Pulmonary artery endothelial cell (primary cell): ENCODE measurements around the gene SORL1. TPM values are rescaled to one million over a fixed set of nuclear protein-coding genes. Genes with fewer than 3 reads are reported as not detected.
"Not testable (repeated sequence)": the region's sequence is repeated elsewhere in the genome, so short reads cannot be mapped to it uniquely, and the experiment has no call there.

ENCODE experiments used
- DNase-seq: peaks from one replicate; pipeline ENCODE4 v3.0.0-alpha.2; 2011; ENCODE audit warnings: low read depth, low spot score
- total RNA-seq: library from RNA; depleted of rRNA; stranded (reverse); fragments of >200 nt; gene quantifications from 2 replicates; pipeline ENCODE4 v1.2.3, GENCODE V29; 2014

Gene SORL1
- total RNA-seq, 1 donor from 2014 or later: 0.26 TPM

DNA sequence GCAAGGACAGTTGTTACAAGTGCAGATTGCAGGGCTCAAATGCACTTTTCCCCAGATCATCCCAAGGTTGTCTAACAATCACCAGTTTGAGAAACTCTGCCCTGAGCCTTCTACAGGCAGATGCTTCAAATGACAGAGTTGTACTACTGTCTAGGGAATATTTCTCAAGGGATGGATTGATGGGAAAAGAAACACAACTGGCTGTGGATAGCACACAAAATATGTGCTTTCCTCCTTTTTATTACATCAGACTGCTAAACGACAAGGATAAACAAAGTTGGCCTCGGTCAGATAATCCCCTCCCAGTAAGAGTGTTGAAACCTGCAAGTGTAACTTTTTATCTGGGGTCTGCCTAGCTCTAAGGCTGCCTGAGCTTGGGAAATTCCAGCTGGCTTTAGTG lies 47.3 kb downstream of the SORL1 start:
- DNase-seq: no peak

- no peak for DNase-seq
These were observed 48.2 kb downstream of the SORL1 start for GRCh38 chr11:121500275-121500674.

DNA sequence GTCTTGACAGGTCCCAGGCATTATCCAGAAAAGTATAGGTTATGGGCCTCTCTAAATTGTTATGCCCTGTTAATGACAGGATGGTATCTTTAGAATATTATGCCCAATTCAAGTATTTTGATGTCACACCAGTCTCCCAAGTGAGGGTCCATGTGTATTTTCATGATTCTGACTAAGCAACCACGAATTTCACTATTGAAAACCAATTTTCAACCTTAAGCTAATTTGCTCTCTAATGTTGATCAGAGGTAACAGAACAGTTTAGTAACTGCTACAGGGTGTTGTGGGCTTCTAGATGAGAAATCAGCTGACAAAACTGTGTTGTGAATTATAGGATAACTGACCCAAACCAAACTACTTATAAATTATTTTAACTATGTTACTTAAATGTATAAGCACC lies 48.6 kb downstream of the SORL1 start:
- DNase-seq: no peak

DNA sequence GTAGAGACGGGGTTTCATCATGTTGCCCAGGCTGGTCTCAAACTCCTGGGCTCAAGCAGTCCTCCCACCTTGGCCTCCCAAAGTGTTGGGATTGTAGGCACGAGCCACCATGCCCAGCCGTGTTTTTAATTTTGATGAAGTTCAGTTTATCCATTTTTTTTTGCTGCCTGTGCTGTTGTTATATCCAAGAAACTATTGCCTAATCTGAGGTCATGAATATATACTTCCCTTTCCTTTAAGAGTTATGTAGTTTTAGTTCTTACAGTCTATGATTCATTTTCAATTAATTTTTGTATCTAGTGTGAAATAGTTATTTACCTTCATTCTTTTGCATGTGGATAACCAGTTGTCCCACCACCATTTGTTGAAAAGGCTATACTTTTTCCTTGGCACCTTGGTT lies 50.9 kb downstream of the SORL1 start:
- no peak for DNase-seq

DNA sequence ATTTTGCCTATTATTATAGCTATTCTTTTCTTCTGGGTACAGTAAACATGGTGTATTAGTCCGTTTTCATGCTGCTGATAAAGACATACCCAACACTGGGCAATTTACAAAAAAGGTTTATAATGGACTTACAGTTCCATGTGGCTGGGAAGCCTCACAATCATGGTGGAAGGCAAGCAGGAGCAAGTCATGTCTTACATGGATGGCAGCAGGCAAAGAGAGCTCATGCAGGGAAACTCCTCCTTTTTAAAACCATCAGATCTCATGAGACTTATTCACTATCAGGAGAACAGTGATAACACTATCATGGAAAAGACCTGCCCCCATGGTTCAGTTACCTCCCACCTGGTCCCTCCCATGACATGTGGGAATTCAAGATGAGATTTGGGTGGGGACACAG lies 54.1 kb downstream of the SORL1 start:
- DNase-seq: not testable (repeated sequence)

DNA sequence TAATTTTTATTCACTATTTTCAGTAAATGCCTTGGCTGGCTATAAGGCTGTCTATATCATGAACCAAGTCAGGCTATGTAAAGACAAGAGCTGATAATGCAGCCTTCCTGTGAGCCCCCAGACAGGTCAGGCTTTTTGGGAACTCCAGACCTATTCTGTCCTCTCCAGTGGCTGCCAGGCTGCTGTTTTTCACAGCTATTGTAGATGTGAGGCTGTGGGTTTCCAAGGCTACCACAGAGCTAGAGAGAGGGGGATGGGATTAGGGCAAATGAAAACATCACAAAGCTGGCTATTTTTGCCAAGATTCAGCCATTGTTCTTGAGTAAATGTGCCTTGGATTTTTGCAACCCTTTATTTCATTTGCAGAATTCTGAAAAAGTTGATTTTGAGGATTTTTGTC lies 56.3 kb downstream of the SORL1 start:
- no peak for DNase-seq

- DNase-seq: no peak
These were observed 58.3 kb downstream of the SORL1 start for GRCh38 chr11:121510438-121510837.

DNA sequence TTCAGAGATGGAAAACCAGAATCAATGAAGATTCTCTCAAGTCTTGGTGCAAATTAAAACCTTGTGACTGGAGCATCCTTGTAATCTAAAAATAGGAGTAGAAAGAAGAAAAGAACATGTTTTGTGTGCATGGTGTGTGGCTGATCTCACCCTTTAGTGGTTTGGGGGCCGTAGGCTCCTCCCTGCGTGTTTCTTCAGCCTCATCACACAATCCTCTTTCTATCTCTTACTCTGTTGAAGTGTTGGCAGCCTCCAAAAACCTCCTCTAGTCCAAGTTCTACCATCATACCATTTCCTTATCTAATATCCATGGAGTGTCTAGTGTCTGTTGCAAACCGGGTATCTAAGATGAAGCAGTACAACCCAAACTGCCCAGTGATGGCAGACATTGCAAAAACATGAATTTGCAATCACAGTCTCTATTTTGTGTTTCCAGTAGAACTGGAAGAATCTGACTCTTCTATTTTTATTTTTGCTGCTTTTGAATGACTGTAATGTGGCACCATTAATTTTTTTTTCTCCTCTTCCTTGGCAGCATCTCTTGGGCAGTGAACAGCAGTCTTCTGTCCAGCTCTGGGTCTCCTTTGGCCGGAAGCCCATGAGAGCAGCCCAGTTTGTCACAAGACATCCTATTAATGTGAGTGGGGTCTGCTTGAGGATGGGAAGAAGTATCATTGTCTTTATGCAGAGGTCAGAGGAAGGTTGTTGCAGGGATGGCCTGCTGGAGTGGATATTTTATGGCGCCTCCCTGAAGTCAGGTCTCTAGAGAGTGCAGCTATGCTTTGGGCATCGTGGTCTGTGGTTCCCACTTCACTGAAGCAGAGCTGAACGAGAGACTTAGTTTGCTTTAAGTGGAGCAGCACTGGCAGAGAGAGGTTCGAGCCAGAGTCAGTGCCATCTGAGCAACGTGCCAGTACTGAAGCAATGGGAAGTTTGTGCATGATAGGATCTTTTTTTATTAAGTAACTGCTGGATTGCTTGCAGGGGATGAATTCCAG lies 60.7 kb downstream of the SORL1 start:
- no peak for DNase-seq

DNA sequence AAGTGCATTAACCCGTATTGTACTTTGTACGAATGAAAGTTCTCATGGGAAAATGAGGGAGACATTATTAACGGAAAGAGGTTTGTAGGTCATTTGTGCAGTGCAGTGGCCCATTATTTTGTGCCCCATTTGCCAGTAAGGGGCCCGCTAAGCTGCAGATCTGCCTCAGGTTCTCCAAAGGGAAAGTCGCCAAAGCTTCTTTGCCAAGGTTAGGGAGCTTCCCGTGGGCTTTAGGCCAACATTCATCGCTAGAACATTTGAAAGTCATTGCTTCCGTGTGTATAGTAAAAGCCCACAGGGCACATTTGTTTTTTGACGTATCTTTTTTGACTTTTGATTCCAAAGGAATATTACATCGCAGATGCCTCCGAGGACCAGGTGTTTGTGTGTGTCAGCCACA lies 61.7 kb downstream of the SORL1 start:
- DNase-seq: no peak

GRCh38 chr11:121514432-121515334 lies 62.6 kb downstream of the SORL1 start:
- no peak for DNase-seq

- DNase-seq: no peak
These were observed 63.2 kb downstream of the SORL1 start for GRCh38 chr11:121515335-121515671.

GRCh38 chr11:121517996-121518395 lies 65.9 kb downstream of the SORL1 start:
- no peak for DNase-seq

DNA sequence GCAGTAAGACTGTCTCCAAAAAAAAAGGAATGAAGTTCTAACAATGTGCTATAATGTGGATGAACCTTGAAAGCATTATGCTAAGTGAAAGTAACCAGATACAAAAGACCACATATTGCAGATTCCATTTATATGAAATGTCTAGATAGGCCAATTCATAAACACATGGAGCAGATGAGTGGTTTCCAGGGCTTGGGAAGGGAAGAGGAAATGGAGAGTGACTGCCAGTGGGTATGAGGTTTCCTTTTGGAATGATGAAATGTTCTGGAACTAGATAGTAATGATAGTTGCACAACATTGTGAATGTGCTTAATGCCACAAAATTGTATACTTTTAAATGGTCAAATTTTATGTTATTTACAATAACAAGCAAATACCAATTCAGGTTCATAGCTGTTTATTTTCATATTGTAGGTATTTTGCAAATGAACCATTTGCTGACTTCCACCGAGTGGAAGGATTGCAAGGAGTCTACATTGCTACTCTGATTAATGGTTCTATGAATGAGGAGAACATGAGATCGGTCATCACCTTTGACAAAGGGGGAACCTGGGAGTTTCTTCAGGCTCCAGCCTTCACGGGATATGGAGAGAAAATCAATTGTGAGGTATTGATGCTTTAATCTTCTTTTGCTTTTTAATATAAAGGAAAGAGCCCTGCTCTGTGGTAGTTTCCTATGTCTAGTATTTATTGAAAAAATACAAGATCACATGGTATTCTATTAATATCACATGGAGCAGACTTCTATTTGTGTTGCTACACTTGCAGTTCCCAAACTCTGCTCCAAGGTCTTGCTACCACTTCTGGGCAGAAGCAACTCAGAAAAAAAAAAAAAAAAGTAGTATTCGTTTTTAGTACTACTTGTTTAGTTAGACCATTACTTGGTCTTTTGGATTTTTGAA lies 68.4 kb downstream of the SORL1 start:
- DNase-seq: no peak

GRCh38 chr11:121521145-121522042 lies 69.3 kb downstream of the SORL1 start:
- no peak for DNase-seq

DNA sequence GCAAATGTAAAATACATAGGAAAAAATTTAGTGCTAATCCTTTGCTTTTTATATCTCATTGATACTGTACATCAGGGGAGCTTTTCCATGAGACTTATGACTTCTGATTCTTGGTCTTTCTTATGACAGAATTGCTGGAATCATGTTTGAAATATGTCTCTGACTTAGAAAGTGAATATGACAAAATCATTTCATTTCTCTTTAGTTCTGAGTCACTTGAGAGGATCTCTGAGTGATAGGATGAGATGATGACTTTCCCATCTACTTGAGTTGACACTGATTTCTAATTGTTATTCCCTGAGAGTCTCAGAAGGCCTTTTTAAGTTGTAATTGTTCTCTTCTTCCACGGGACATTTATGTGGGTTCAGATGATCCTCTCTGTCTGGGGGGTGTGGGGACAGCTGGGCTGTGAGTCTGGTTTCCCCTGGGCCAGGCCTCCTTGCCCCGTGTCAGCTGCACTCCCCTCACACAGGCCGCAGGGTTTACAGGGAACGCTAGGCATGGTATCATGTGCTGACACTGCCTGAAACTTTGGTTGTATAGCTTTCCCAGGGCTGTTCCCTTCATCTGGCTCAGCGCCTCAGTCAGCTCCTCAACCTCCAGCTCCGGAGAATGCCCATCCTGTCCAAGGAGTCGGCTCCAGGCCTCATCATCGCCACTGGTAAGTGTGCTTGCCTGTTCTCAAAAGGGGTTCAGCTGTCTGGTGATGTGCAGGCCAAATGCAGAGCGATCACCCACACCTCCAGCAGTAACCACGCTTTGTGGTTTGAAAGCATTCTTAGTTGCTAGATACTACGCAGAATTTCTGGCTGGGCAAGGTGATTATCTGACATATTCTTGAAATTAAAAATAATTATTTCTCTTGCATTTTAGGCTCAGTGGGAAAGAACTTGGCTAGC lies 70.2 kb downstream of the SORL1 start:
- no peak for DNase-seq

DNA sequence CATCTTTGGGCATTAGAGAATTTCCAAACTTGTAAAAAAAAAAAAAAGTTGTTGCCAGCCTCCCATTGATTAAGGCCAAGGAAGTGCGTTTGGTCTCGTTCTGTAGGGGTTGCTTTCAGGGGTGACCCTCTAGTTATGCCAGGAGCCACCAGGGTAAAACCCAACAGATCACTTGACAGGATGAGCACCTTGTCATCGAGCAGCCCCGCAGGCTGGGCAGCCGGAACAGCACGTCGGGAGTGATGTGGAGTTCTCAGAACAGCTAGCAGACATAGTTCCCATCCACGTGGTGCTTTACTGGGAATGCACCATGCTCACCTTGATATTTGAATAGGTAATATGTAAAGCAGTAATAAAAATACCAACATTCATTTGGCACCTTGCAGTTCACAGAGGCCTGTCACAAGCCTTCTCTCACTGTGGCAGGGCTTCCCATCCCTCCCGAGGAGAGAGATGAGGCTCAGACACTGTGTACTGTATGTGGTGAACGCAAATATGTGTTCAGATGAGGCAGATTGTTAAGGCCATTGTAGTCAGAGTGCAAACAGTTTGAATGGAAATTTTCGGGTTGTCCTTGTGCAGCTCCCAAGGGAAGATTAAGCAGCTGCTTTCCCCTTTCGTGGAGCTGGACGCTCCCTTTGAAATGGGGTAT lies 71.6 kb downstream of the SORL1 start:
- DNase-seq: no peak

- DNase-seq: no peak
These were observed 72.1 kb downstream of the SORL1 start for GRCh38 chr11:121524233-121524631.

DNA sequence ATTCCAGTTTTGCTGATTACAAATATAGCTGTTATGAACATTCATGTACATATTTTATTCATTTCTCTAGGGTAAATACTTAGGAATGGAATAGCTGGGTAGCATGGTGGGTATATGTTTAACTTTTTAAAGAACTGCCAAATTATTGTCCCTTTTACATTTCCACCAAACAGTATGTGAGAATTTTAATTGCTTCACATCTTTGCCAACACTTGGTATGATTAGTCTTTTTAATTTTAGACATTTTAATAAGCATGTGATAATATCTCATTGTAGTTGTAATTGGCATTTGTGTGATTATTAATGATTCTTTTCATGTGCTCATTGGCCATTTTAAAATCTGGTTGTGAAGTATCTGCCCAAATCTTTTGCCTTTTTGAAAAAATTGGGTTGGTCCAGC lies 73.3 kb downstream of the SORL1 start:
- DNase-seq: no peak

GRCh38 chr11:121530257-121530656 lies 78.1 kb downstream of the SORL1 start:
- no peak for DNase-seq
